ENCODE data around the gene ZNF740. TPM values are rescaled to one million over a fixed set of nuclear protein-coding genes. Genes with fewer than 3 reads are reported as not detected.
A peak's percentile ranks its signal among the peaks of the same experiment; 100 is the strongest.

Gene ZNF740
- 39.6 and 55.4 TPM in 2 replicates for total RNA-seq
- long read RNA-seq, partial matches to known transcripts, result 0 of 2 reads
- long read RNA-seq, other reads (novel, unspliced or antisense), result 2 of 2 reads

- Mint-ChIP-seq H3K27me3 (ENCODE audit: unreplicated experiment) (no peaks in the 10 kb centered on the region), H3K4me3 (ENCODE audit: unreplicated experiment) (peak within 1 kb of the TSS; percentile 89), H3K4me1 (ENCODE audit: unreplicated experiment) (peaks cover 40% of the 10 kb centered on the region), H3K27ac (ENCODE audit: unreplicated experiment) (peak within 1 kb of the TSS; percentile 98), H3K36me3 (ENCODE audit: unreplicated experiment) (peaks cover 22% of the 10 kb centered on the region), H3K9me3 (ENCODE audit: unreplicated experiment) (no peaks in the 10 kb centered on the region)
- TF ChIP-seq CTCF (IDR thresholded peaks at IDR 0.05), result no peak
- DNase-seq (ENCODE audit: extremely low spot score, unreplicated experiment), result peak; percentile 99
These were observed at the start of gene ZNF740, which contains the start of gene CSAD for GRCh38 chr12:53180220-53180930. Gene ZNF740 (plus strand): TSS chr12:53180722. CDS start chr12:53181984, 1,262 bp downstream. Gene CSAD (minus strand): TSS chr12:53180925. CDS start chr12:53173470, 7,455 bp downstream.

- H3K9me3 Mint-ChIP-seq (ENCODE audit: unreplicated experiment), result no peaks in the 10 kb centered on the region
- no peaks in the 10 kb centered on the region for H3K36me3 Mint-ChIP-seq (ENCODE audit: unreplicated experiment)
- no peaks in the 10 kb centered on the region for H3K4me1 Mint-ChIP-seq (ENCODE audit: unreplicated experiment)
- H3K4me3 Mint-ChIP-seq (ENCODE audit: unreplicated experiment), result no peak overlapping the region
- no peak for TF ChIP-seq CTCF (IDR thresholded peaks at IDR 0.05)
- H3K27me3 Mint-ChIP-seq (ENCODE audit: unreplicated experiment), result peaks cover 19% of the 10 kb centered on the region
- DNase-seq (ENCODE audit: extremely low spot score, unreplicated experiment), result peak; percentile 44
- H3K27ac Mint-ChIP-seq (ENCODE audit: unreplicated experiment), result no peak overlapping the region
These were observed 48.7 kb upstream of the ZNF740 start for GRCh38 chr12:53131844-53132243.

GRCh38 chr12:53133722-53134121 is 46.8 kb upstream of the ZNF740 start:
- peak; percentile 19 for DNase-seq (ENCODE audit: extremely low spot score, unreplicated experiment)
- Mint-ChIP-seq H3K27ac (ENCODE audit: unreplicated experiment) (no peak overlapping the region), H3K27me3 (ENCODE audit: unreplicated experiment) (peaks cover 18% of the 10 kb centered on the region), H3K9me3 (ENCODE audit: unreplicated experiment) (peaks cover 7% of the 10 kb centered on the region), H3K36me3 (ENCODE audit: unreplicated experiment) (no peaks in the 10 kb centered on the region), H3K4me3 (ENCODE audit: unreplicated experiment) (no peak overlapping the region), H3K4me1 (ENCODE audit: unreplicated experiment) (no peaks in the 10 kb centered on the region)
- TF ChIP-seq CTCF (IDR thresholded peaks at IDR 0.05), result no peak

- Mint-ChIP-seq H3K9me3 (ENCODE audit: unreplicated experiment) (no peaks in the 10 kb centered on the region), H3K27me3 (ENCODE audit: unreplicated experiment) (peaks cover 7% of the 10 kb centered on the region), H3K36me3 (ENCODE audit: unreplicated experiment) (no peaks in the 10 kb centered on the region), H3K4me1 (ENCODE audit: unreplicated experiment) (no peaks in the 10 kb centered on the region), H3K4me3 (ENCODE audit: unreplicated experiment) (no peak overlapping the region), H3K27ac (ENCODE audit: unreplicated experiment) (no peak overlapping the region)
- peak; percentile 8 for DNase-seq (ENCODE audit: extremely low spot score, unreplicated experiment)
- no peak for TF ChIP-seq CTCF (IDR thresholded peaks at IDR 0.05)
These were observed 37.2 kb upstream of the ZNF740 start for GRCh38 chr12:53143355-53143754.

GRCh38 chr12:53145383-53146260 is 34.9 kb upstream of the ZNF740 start:
- no peak overlapping the region for H3K4me3 Mint-ChIP-seq (ENCODE audit: unreplicated experiment)
- DNase-seq (ENCODE audit: extremely low spot score, unreplicated experiment), result peak; percentile 60
- TF ChIP-seq CTCF (IDR thresholded peaks at IDR 0.05), result no peak
- H3K36me3 Mint-ChIP-seq (ENCODE audit: unreplicated experiment), result no peaks in the 10 kb centered on the region
- no peak overlapping the region for H3K27ac Mint-ChIP-seq (ENCODE audit: unreplicated experiment)
- peaks cover 7% of the 10 kb centered on the region for H3K27me3 Mint-ChIP-seq (ENCODE audit: unreplicated experiment)
- no peaks in the 10 kb centered on the region for H3K9me3 Mint-ChIP-seq (ENCODE audit: unreplicated experiment)
- peaks cover 2% of the 10 kb centered on the region for H3K4me1 Mint-ChIP-seq (ENCODE audit: unreplicated experiment)
